ENCODE results near the gene KDM5A.
"Not testable (repeated sequence)": the region's sequence is repeated elsewhere in the genome, so short reads cannot be mapped to it uniquely, and the experiment has no call there.

DNA sequence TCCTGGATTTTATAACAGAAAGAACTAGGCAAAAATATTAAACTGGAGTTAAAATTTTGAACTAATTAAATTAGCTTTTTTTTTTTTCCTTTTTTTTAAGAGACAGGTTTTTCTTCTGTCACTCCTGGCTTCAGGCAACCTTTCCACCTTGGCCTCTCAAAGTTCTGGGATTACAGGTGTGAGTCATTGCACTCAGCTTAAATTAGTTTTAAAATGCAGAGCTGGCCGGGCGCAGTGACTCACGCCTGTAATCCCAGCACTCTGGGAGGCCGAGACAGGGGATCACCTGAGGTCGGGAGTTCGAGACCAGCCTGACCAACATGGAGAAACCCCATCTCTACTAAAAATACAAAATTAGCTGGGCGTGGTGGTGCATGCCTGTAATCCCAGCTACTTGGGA, 39.5 kb downstream of the KDM5A start:
- TF ChIP-seq POLR2A (IDR thresholded peaks at IDR 0.05): not testable (repeated sequence)
- TF ChIP-seq, protein P1, sequence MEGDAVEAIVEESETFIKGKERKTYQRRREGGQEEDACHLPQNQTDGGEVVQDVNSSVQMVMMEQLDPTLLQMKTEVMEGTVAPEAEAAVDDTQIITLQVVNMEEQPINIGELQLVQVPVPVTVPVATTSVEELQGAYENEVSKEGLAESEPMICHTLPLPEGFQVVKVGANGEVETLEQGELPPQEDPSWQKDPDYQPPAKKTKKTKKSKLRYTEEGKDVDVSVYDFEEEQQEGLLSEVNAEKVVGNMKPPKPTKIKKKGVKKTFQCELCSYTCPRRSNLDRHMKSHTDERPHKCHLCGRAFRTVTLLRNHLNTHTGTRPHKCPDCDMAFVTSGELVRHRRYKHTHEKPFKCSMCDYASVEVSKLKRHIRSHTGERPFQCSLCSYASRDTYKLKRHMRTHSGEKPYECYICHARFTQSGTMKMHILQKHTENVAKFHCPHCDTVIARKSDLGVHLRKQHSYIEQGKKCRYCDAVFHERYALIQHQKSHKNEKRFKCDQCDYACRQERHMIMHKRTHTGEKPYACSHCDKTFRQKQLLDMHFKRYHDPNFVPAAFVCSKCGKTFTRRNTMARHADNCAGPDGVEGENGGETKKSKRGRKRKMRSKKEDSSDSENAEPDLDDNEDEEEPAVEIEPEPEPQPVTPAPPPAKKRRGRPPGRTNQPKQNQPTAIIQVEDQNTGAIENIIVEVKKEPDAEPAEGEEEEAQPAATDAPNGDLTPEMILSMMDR (IDR thresholded peaks at IDR 0.05): not testable (repeated sequence)

All from esophagus squamous epithelium (tissue), 4 donors.